GM21723 (cell line): ENCODE data around the gene ZNF48.

Source experiments
- ATAC-seq: cut with Tn5 transposase; IDR thresholded peaks from one replicate; pipeline ENCODE4 v1.9.1; 2021; ENCODE audit warnings: mild to moderate bottlenecking, moderate library complexity; ENCODE audit not compliant: unreplicated experiment

Gene ZNF48

GRCh38 chr16:30395155-30395991, at the start of gene ZNF48:
TSS of gene ZNF48 (plus strand) at chr16:30395420. CDS start at chr16:30395795, 375 bp downstream.
- peak; percentile 68 for ATAC-seq

- no peak for ATAC-seq
These were observed 48.9 kb upstream of the ZNF48 start for GRCh38 chr16:30346286-30346685.

- ATAC-seq = no peak
These were observed 47.1 kb upstream of the ZNF48 start for GRCh38 chr16:30348113-30348512.

- no peak for ATAC-seq
These were observed 46.3 kb upstream of the ZNF48 start for GRCh38 chr16:30348929-30349328.

GRCh38 chr16:30349675-30350074, 45.5 kb upstream of the ZNF48 start:
- ATAC-seq = peak; percentile 32

- peak; percentile 35 for ATAC-seq
These were observed 44.9 kb upstream of the ZNF48 start for GRCh38 chr16:30350134-30350871.

- ATAC-seq = no peak
These were observed 44.2 kb upstream of the ZNF48 start for GRCh38 chr16:30351001-30351441.

- ATAC-seq = no peak
These were observed 43.4 kb upstream of the ZNF48 start for GRCh38 chr16:30351586-30352419.

GRCh38 chr16:30352488-30353401, 42.5 kb upstream of the ZNF48 start:
- no peak for ATAC-seq

- ATAC-seq = no peak
These were observed 41.6 kb upstream of the ZNF48 start for GRCh38 chr16:30353438-30354129.

GRCh38 chr16:30354423-30355143, 40.6 kb upstream of the ZNF48 start:
- ATAC-seq = peak; percentile 7

GRCh38 chr16:30355144-30355953, 39.9 kb upstream of the ZNF48 start, which contains the start of gene CD2BP2:
TSS of gene CD2BP2 (minus strand) at chr16:30355308. CDS start at chr16:30354681, 627 bp downstream.
- ATAC-seq = peak; percentile 57

- ATAC-seq = no peak
These were observed 39.3 kb upstream of the ZNF48 start for GRCh38 chr16:30355954-30356308.

GRCh38 chr16:30356401-30357084, 38.7 kb upstream of the ZNF48 start:
- ATAC-seq = no peak

- ATAC-seq = no peak
These were observed 38.0 kb upstream of the ZNF48 start for GRCh38 chr16:30357085-30357714.

GRCh38 chr16:30357715-30358576, 37.3 kb upstream of the ZNF48 start:
- ATAC-seq = no peak
